SIG-M5 treated with dmso at 0.1 percent for 504 hours (cell line): ENCODE data around the gene PCARE.

Experiments
- DNase-seq: peaks from one replicate; lab custom pipeline; 2025; ENCODE audit not compliant: unreplicated experiment; lab: John Stamatoyannopoulos, UW

The PCARE gene

DNA sequence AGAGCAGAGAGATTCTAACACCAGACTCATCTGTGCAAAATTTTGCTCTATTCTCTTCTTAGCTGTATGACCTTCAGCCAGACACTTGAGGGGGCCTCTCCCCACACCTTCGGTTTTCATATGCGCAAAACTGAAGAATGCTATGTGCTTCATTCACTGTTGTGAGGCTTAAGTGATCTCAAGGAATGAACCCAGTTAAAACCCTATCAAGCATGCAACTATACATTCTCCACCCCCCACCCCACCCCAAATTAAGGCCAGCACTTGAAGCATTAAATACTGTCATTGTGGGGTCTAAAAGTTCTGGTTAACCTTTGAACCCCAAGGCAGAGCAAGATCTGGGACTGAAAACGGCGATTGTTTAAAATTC, 10.0 kb downstream of the PCARE start:
- no peak for DNase-seq

GRCh38 chr2:29063646-29064345, 10.5 kb downstream of the PCARE start:
- no peak for DNase-seq

GRCh38 chr2:29063056-29063455, 11.3 kb downstream of the PCARE start:
- DNase-seq, result no peak

DNA sequence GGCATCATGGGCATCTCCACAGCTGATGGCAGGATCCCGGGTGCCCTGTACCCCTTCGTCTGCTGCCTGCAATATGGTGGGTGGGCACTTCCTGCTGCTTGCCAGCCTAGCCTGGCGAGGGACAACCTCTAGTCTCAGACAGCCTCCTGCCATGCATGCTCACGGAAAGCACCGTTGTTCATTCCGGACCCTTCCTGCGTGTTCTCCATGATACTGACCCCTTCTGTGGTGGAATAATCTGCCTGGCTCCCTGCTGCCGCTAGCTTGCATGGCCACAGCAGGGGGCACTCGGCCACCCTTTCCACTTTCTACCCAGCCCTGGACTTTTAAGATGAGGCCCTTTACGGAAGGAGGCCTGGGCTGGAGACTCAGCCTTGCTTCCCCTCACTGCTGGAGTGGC, 12.0 kb downstream of the PCARE start:
- DNase-seq, result no peak

- no peak for DNase-seq
Measured at GRCh38 chr2:29061616-29062015, 12.7 kb downstream of the PCARE start.

DNA sequence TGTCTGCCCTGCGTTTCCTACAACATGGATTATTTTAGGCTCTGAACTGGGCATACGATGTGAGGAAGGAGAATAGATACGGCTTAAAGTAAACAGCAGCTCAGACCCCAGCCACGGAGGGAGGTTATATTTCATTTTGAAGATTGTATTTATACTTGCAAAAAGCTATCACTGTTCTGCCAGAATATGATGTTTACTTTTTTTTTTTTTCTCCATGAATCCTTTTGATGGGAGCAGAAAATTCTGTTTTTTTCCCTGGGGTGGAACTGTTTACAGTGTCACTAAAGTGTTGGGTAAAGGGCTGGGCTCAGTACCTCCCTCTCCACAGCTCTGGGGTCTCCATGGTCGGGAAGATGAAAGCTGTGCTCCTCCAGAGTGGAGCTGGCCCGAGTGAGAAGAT, 13.1 kb downstream of the PCARE start:
- no peak for DNase-seq

- no peak for DNase-seq
Measured at GRCh38 chr2:29060441-29060840, 13.9 kb downstream of the PCARE start.

GRCh38 chr2:29059624-29060023, 14.7 kb downstream of the PCARE start:
- DNase-seq, result no peak

DNA sequence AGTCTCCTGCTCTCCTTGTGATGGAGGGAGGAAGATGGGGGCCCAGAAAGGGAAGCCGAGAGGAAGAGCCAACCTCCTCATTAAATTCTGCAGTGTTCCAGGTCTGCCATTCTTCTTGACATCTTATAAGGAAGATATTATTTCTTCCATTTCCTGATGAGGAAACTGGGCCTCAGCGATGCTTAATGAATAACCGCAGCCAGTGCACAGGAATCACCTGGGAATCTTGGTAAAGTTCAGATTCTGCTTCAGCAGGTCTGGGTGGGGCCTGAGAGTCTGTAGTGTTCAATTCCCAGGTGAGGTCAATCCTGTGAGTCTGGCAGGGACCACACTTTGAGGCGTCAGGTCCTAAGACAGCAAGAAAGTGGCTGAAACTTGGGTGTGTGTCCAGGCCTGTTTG, 17.3 kb downstream of the PCARE start:
- DNase-seq, result no peak

- no peak for DNase-seq
Measured at GRCh38 chr2:29056452-29056851, 17.9 kb downstream of the PCARE start.

DNA sequence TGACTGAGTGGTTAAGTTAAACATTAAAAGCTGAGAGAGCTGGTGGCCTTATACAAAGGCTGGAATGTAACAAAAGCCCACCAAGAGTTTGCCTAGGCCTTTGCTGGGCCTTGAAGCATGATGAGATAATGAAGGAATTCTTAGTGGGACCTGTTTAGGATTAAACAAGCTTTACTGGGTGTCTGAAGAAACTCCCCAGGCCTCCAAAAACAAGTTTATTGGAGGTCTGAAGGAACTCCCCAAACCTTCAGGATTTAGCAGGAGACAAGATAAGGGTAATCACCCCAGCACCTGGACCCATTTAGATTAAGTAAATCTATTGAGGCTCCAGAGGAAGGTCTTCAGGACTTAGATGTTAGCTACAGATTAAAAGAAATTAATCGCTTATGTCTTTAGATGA, 18.7 kb downstream of the PCARE start:
- no peak for DNase-seq

DNA sequence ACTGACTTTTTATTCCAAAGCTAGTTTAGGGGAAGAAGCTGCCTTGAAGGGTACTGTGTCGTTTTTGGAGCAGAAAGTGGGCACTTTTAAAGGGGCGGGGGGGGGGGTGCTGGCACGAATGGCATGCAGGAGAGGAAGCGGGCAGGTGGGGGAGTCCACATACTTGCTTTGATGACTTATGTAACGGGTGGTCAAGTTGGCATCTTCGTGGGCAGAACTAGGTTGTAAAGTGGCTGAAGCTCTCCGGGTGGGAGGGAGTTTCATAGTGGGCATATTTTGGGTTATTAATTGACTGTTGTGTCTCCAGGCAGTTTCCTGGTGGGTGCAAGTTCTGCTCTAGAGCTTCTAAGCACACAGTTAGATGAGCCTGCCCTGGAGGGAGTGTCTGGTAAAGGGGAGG, 19.9 kb downstream of the PCARE start:
- DNase-seq, result no peak

GRCh38 chr2:29053670-29054400, 20.5 kb downstream of the PCARE start:
- no peak for DNase-seq

- no peak for DNase-seq
Measured at GRCh38 chr2:29053223-29053622, 21.1 kb downstream of the PCARE start.

DNA sequence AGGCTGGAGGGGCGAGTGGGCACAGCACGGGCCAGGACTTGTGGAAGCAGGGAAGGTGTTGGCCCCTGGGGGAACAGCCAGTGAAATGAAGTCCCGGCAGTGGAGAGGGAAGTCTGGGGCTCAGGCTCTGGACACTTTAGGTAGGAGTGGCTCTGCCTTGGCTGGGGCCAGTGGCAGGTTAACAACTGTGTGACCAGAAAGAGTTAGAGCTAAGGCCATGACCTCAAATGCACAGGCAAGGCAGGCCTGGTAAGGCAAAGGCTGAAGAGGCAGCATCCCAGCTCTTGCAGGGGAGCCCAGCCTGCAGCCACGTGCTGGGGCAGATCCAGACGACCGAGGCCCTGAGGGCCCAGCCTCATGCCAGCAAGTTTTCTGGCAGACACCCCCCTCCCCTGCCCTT, 21.5 kb downstream of the PCARE start:
- DNase-seq, result no peak

DNA sequence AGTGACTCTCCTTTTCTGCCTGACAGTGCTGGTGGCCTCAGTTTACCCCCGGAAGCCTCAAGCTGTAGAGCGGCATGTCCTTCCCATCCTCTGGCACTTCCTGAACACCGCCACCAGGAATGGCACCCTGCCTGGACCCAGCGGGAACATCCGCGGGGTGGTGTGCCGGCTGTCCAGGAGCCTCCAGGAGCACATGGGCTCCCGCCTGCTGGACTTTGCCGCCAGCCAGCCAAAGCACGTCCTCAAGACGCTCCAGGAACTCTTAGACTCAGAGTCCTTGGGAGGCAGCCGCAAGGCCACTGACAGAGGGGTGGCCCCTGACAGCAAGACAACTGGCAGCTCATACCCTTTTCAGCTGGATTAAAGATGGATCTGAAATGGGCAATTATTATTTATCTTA, 22.6 kb downstream of the PCARE start:
- DNase-seq, result no peak

DNA sequence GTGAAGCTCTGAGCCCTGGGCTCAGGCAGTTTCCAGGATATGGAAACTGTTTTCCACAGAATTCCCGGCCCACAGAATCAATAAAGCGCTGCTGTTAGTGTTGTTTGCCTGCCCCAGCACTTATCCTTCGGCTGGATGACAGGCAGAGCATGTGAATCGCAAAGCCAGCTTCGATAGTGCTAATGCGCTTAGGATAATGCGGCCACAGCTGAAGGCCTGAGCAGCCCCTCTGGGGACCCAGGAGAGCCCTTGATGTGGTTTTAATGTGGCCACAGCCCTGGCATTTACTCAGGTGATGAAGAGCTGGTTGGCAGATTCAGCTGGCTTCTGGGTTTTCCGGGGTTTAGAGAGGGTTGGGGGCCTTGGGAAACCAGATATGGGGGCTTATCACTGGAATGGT, 23.7 kb downstream of the PCARE start:
- DNase-seq, result no peak

- DNase-seq, result no peak
Measured at GRCh38 chr2:29047083-29047845, 27.1 kb downstream of the PCARE start.

- no peak for DNase-seq
Measured at GRCh38 chr2:29046321-29046720, 28.0 kb downstream of the PCARE start.

- no peak for DNase-seq
Measured at GRCh38 chr2:29044459-29044858, 29.9 kb downstream of the PCARE start.

GRCh38 chr2:29042561-29043075, 31.7 kb downstream of the PCARE start:
- no peak for DNase-seq

DNA sequence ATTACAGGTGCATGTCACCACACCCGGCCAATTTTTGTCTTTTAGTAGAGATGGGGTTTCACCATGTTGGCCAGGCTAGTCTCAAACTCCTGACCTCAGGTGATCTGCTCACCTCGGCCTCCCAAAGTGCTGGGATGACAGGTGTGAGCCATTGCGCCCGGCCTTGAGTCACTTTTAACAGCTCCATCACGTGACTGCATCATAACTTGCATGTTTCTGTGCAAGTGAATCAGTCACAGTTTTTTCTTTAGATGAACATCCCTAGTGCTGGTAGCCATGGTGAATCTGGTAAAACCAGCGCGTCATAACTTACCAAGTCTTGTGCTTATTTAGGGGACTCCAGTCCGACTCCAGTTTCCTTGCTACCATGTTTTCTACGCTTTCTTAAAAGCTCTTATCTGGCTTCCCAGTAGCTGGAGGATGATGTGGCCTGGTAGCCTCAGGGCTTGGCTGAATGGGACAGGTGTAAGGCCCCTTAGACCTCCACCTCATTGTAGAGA, 33.1 kb downstream of the PCARE start:
- no peak for DNase-seq
